ENCODE results near the gene CFHR1. TPM values are rescaled to one million over a fixed set of nuclear protein-coding genes. Genes with fewer than 3 reads are reported as not detected.
"Not testable (repeated sequence)": the region's sequence is repeated elsewhere in the genome, so short reads cannot be mapped to it uniquely, and the experiment has no call there.

The CFHR1 gene
- total RNA-seq, 1 experiment from 2014 or later = 0.23 TPM

DNA sequence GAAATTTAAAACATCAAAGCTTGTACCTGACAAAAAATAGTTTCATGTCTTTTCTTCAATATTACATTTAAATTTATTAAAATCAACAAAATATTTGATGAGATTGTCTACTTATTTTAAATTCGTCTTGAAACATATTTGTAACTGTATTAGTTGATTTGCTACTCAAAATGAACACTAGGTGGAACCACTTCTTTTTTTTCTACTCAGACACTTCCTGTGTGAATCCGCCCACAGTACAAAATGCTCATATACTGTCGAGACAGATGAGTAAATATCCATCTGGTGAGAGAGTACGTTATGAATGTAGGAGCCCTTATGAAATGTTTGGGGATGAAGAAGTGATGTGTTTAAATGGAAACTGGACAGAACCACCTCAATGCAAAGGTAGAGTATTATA, 8.3 kb downstream of the CFHR1 start:
- intact Hi-C loops (cut with micrococcal nuclease; ENCODE audit: unreplicated experiment); H3K4me3 ChIP-seq (ENCODE audit: low read depth in 2 of 2, low read length in 2 of 2); H3K4me1 ChIP-seq (ENCODE audit: control insufficient read depth, insufficient read depth, low read length); H3K36me3 ChIP-seq (ENCODE audit: control insufficient read depth, insufficient read depth, low read length); BruUV-seq (replicated peaks); H3K9me3 ChIP-seq (ENCODE audit: control insufficient read depth, insufficient read depth, low read depth, low read length); in situ Hi-C loops (cut with HindIII; ENCODE audit: low pct_unique_long_range_greater_than_20kb, low sequenced_read_pairs); CTCF ChIA-PET; H3K27ac ChIP-seq (ENCODE audit: low read length); DNase-seq (ENCODE audit: low read depth, low spot score); POLR2A ChIA-PET; H3K27me3 ChIP-seq (ENCODE audit: control insufficient read depth, insufficient read depth, low read length): not testable (repeated sequence)
- TF ChIP-seq, protein P1, sequence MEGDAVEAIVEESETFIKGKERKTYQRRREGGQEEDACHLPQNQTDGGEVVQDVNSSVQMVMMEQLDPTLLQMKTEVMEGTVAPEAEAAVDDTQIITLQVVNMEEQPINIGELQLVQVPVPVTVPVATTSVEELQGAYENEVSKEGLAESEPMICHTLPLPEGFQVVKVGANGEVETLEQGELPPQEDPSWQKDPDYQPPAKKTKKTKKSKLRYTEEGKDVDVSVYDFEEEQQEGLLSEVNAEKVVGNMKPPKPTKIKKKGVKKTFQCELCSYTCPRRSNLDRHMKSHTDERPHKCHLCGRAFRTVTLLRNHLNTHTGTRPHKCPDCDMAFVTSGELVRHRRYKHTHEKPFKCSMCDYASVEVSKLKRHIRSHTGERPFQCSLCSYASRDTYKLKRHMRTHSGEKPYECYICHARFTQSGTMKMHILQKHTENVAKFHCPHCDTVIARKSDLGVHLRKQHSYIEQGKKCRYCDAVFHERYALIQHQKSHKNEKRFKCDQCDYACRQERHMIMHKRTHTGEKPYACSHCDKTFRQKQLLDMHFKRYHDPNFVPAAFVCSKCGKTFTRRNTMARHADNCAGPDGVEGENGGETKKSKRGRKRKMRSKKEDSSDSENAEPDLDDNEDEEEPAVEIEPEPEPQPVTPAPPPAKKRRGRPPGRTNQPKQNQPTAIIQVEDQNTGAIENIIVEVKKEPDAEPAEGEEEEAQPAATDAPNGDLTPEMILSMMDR (IDR thresholded peaks at IDR 0.05) = peak; percentile 13; the same call in 1 of the 2 replicates
- ATAC-seq = peak; percentile 77; the same call in 1 of the 2 replicates

DNA sequence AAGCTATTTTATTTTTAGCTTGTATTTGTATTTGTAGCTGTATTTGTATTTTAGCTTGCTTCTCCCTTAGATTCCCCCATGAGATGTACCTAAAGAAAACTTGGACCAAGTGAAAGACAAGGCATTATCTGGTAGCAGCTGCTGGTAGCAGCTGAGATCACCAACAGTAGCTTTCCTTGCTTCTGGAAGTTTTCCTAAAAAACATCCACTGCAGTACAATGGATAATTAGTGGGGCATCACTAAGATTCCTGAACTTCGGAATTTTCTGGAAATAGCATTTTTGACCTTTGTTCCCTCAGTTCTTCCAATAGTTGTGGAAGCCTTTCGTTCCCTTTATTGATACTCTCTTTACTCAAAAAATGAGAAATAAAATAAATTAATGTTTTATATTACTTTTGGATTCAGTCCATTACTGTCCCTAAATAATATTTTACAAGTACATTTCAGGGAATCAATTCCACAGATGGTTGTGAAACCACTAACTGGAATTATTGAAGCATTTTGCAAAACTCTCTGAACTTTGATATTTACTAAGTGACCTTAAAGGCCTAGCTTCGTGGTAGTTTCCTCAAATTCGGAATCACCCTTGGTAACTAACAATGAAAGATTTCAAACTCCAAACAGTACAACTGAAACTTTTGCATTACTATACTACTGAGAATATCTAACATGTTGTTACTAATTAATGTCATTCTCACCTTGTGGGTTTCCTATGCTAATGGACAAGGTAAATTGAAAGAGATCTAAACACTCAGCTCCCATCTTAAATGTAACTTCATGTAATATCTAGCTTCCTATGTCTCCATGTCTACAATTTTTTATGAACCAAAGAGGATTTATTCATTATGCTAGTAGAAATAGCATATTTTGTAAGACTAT, 30.3 kb downstream of the CFHR1 start:
- BruUV-seq (replicated peaks); in situ Hi-C loops (cut with HindIII; ENCODE audit: low pct_unique_long_range_greater_than_20kb, low sequenced_read_pairs): not testable (repeated sequence)

DNA sequence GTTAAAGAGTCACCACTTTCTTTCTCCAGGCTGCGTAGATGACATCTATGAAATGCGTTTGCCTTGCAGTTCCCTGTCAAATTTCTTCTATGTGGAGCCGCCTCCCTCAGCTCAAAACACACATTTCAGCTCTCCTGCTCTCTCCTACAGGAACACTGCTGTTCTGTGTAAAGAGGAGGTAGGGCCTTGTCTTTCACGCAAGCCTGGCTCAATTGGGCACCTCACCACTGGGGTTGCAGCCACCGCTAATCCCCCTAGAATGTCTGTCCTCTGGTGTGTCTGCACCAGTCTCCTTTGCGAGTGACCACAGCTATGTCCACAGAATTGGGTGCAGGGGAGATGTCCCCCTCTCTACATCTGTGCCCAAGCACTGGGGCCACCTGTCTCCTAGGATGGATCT, 36.5 kb downstream of the CFHR1 start:
- TF ChIP-seq, protein P1 (IDR thresholded peaks at IDR 0.05) = no peak
- TF ChIP-seq SIN3A (IDR thresholded peaks at IDR 0.05; ENCODE audit: borderline replicate concordance, insufficient read depth, low read depth, low read length) (no peak), POLR2AphosphoS5 (IDR thresholded peaks at IDR 0.05; ENCODE audit: low read depth, low read length) (no peak)
- TF ChIP-seq, protein P2, sequence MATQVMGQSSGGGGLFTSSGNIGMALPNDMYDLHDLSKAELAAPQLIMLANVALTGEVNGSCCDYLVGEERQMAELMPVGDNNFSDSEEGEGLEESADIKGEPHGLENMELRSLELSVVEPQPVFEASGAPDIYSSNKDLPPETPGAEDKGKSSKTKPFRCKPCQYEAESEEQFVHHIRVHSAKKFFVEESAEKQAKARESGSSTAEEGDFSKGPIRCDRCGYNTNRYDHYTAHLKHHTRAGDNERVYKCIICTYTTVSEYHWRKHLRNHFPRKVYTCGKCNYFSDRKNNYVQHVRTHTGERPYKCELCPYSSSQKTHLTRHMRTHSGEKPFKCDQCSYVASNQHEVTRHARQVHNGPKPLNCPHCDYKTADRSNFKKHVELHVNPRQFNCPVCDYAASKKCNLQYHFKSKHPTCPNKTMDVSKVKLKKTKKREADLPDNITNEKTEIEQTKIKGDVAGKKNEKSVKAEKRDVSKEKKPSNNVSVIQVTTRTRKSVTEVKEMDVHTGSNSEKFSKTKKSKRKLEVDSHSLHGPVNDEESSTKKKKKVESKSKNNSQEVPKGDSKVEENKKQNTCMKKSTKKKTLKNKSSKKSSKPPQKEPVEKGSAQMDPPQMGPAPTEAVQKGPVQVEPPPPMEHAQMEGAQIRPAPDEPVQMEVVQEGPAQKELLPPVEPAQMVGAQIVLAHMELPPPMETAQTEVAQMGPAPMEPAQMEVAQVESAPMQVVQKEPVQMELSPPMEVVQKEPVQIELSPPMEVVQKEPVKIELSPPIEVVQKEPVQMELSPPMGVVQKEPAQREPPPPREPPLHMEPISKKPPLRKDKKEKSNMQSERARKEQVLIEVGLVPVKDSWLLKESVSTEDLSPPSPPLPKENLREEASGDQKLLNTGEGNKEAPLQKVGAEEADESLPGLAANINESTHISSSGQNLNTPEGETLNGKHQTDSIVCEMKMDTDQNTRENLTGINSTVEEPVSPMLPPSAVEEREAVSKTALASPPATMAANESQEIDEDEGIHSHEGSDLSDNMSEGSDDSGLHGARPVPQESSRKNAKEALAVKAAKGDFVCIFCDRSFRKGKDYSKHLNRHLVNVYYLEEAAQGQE (IDR thresholded peaks at IDR 0.05; ENCODE audit: insufficient read depth in 1 of 2, low read depth in 2 of 2, low read length in 1 of 2) = no peak
- ATAC-seq = no peak
- intact Hi-C loops (cut with micrococcal nuclease; ENCODE audit: unreplicated experiment) (no loop called here), in situ Hi-C loops (cut with HindIII; ENCODE audit: low pct_unique_long_range_greater_than_20kb, low sequenced_read_pairs) (no loop called here)
- Histone ChIP-seq H3K27ac (ENCODE audit: low read length) (no peak overlapping the region), H3K4me3 (ENCODE audit: low read depth in 2 of 2, low read length in 2 of 2) (no peak overlapping the region), H3K9me3 (ENCODE audit: control insufficient read depth, insufficient read depth, low read depth, low read length) (no peaks in the 10 kb centered on the region), H3K36me3 (ENCODE audit: control insufficient read depth, insufficient read depth, low read length) (no peaks in the 10 kb centered on the region), H3K4me1 (ENCODE audit: control insufficient read depth, insufficient read depth, low read length) (no peaks in the 10 kb centered on the region), H3K27me3 (ENCODE audit: control insufficient read depth, insufficient read depth, low read length) (no peaks in the 10 kb centered on the region)
- ChIA-PET POLR2A (no interaction called here), CTCF (no interaction called here)
- BruUV-seq (replicated peaks) = no TSS peak
- no peak for DNase-seq (ENCODE audit: low read depth, low spot score)

More for the DNA sequence above, 30.3 kb downstream of the CFHR1 start:
- H3K4me3 ChIP-seq (ENCODE audit: low read depth in 2 of 2, low read length in 2 of 2); DNase-seq (ENCODE audit: low read depth, low spot score); H3K27ac ChIP-seq (ENCODE audit: low read length); H3K27me3 ChIP-seq (ENCODE audit: control insufficient read depth, insufficient read depth, low read length); intact Hi-C loops (cut with micrococcal nuclease; ENCODE audit: unreplicated experiment); H3K9me3 ChIP-seq (ENCODE audit: control insufficient read depth, insufficient read depth, low read depth, low read length); H3K36me3 ChIP-seq (ENCODE audit: control insufficient read depth, insufficient read depth, low read length); H3K4me1 ChIP-seq (ENCODE audit: control insufficient read depth, insufficient read depth, low read length); CTCF ChIA-PET; POLR2A ChIA-PET; ATAC-seq: not testable (repeated sequence)
